ENCODE data around the gene SPATA33. TPM values are rescaled to one million over a fixed set of nuclear protein-coding genes. Genes with fewer than 3 reads are reported as not detected.
"Not testable (repeated sequence)": the region's sequence is repeated elsewhere in the genome, so short reads cannot be mapped to it uniquely, and the experiment has no call there.

The SPATA33 gene
- total RNA-seq, 2 donors from 2014 or later, result 7.1 to 9.1 TPM

DNA sequence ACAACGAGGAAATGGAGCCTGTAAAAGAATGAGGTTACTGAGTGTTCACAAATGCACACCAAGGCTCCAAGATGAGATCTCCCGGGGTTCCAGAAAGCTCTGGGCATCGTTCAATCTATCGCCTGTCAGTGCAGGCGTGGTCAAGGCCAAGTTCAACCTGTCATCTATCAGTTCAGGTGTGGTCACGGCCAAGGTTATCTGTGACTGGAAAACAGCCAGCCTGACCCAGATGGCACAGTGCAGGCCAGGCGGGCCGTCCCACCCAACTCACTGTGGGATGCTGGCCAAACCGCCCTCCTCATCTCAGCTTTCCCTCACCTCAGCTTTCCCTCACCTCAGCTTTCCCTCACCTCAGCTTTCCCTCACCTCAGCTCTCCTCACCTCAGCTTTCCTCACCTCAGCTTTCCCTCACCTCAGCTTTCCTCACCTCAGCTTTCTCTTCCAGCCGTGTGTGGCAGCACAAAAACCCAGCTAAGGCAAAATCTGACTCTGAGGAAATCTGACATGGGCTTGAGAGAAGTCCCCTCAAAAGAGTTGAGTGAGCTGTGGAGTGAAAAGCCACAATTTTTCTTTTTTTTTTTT, 2.5 kb upstream of the SPATA33 start:
- DNase-seq (no peak), ATAC-seq (peak; percentile 20)
- intact Hi-C loops (cut with DNase I, micrococcal nuclease), result no loop called here

DNA sequence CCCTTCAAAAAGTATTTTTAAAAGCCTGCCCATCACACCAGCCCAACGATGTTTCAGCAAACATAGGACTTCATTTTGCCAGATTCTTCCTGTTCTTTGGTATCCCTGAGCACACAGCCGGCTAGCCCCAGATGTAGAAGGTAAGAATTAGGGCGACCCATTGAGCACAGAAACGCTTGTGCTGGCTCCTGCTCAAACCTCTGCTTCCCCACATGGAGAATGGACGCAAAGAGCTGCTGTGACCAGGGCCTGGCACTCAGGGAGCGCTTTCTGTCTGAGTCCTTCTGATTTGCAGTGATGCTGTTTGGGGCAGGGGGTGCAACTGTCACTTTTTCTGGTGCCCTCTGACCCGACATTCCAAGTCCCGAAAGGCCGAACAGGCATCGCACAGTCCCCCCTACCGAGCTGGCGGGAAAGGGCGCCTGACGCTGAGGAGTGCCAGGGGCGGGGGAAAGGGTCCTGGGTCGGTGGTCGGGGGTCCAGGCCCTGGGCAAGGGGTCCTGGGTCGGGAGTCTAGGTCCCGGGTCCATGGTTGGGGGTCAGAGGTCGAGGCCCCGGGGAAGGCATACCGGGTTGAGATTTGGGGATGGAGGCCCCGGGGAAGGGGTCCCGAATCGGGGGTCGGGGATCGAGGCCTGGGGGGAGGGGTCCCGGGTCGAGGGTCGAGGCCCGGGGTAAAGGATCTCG, 1.1 kb upstream of the SPATA33 start:
- intact Hi-C loops (cut with DNase I, micrococcal nuclease), result no loop called here

DNA sequence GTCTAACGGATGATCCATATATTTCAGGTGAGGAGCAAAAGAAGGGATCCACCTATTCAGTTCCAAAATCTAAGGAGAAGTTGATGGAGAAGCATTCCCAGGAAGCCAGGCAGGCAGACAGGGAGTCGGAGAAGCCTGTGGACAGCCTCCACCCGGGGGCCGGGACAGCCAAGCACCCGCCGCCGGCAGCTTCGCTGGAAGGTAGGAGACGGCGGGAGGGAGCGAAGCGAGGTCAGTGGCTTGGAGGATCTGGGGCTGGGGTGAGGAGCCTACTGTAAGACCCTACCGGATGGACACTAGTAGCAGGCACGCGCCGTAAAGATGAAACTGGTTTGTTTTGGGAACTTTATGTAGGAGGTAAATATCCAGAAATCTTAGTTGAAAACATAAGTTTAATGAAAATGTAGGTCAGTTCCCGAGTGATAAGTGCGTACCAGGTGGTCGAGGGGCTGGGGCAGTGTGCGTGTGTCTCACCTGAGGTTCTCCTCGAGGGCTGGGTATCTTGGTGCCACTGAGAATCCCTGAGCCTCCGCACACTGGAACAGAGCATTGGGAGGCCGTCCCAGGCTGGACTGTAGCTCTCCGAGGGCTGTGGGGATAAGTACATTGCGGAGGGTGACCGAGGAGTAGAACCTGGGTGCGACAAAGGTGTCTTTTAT, 714 bp downstream of the SPATA33 start:
- DNase-seq (peak in 1 of 2 donors; percentile 42), ATAC-seq (peak; percentile 24)
- intact Hi-C loops (cut with DNase I, micrococcal nuclease), result no loop called here

More for the DNA sequence above, 1.1 kb upstream of the SPATA33 start:
- ATAC-seq (no peak), DNase-seq (no peak)

DNA sequence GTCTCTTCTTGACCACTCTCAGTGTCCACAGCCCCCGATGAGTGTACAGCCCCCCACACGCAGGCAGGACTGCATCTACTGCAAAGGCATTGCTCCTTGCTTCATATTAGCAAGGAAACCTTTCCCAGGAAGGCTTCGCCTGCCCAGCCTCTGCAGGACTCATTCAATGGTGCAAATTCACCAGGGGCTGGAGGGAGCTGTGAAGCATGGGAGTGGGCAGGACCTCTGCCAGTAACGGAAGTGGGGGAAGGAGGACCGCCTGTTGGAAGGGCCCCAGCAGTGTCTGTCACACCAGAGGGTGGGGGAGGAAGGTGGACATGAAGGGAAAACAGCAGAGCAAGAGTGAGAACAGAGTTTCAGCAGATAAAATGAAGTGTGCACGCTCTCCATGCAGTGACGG, 2.5 kb downstream of the SPATA33 start:
- ATAC-seq, result no peak
- intact Hi-C loops (cut with DNase I, micrococcal nuclease), result no loop called here
- no peak for DNase-seq

DNA sequence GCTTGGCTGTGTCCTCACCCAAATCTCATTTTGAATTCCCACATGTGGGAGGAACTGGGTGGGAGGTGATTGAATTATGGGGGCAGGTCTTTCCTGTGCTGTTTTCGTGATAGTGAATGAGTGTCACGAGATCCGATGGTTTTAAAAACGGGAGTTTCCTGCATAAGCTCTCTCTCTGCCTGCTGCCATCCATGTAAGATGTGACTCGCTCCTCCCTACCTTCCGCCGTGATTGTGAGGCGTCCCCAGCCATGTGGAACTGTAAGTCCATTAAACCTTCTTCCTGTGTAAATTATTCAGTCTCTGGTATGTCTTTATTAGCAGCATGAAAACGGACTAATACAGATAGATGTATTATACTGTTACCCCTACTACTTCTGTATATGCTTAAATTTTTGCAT, 3.6 kb downstream of the SPATA33 start:
- no peak for DNase-seq
- intact Hi-C loops (cut with DNase I, micrococcal nuclease), result no loop called here
- ATAC-seq, result no peak

DNA sequence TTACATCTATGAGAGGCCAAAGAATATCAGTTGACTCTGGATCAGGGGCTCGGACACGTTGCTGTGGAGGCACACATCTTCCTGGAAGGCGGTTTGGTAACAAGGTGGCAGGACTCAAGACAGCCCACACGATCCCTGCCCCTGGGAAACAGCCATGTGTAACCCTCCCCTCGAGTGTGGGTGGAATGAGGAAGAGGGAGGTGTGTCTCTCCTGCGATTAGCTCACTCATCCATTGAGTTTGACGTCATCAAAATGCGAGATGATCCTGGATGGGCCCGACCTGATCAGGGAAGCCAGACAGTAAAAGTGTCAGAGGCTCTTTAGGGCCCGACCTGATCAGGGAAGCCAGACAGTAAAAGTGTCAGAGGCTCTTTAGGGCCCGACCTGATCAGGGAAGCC, 6.6 kb downstream of the SPATA33 start:
- DNase-seq; intact Hi-C loops (cut with DNase I, micrococcal nuclease): not testable (repeated sequence)
- ATAC-seq, result peak; percentile 20

DNA sequence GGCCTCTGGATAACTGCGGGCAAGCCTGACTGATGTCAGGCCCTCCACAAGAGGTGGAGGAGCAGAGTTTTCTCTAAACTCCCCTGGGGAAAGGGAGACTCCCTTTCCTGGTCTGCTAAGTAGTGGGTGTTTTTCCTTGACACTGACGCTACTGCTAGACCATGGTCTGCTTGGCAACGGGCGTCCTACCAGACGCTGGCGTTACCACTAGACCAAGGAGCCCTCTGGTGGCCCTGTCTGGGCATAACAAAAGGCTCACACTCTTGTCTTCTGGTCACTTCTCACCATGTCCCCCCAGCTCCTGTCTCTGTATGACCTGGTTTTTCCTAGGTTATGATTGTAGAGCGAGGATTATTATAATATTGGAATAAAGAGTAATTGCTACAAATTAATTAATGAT, 9.4 kb downstream of the SPATA33 start:
- intact Hi-C loops (cut with DNase I, micrococcal nuclease); DNase-seq; ATAC-seq: not testable (repeated sequence)

DNA sequence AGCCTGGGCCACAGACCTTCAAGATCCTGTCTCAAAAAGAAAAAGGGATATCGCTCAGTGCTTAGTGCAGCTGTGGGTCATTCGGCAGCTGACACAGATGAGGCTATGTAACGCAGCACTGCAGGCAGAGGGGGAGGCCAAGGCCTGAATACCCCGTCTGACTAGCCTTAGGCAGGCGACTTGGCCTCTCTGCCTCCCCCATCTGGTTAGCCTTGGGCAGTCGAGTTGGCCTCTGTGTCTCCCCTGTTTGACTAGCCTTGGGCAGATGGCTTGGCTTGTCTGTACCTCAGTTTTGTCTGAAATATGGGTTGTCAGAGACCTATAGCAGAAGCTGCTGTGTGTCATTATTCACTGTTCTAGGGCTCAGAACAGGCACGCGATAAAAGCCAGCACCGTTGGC, 10.0 kb downstream of the SPATA33 start:
- ATAC-seq, result no peak
- intact Hi-C loops (cut with DNase I, micrococcal nuclease), result no loop called here

DNA sequence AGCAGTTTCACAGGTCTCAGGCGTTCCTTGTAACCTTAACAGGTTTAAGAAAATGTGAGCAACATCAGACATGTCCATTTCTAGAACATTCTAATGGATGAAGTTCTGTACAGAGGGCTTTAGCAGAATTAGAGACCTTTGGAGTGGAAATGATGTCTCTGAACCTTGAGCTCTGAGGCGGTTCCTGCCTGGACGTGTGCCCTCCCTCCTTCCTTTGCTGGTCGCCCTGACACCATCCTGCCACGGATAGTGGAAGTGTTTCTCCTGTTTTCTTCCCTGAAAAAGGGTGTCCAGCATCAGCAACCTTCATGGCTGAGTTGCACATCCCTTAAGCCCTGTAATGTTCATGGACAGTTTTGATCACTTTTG, 11.1 kb downstream of the SPATA33 start:
- ATAC-seq (peak; percentile 64), DNase-seq (no peak)
- intact Hi-C loops (cut with DNase I, micrococcal nuclease), result no loop called here

More for the DNA sequence above, 10.0 kb downstream of the SPATA33 start:
- no peak for DNase-seq

DNA sequence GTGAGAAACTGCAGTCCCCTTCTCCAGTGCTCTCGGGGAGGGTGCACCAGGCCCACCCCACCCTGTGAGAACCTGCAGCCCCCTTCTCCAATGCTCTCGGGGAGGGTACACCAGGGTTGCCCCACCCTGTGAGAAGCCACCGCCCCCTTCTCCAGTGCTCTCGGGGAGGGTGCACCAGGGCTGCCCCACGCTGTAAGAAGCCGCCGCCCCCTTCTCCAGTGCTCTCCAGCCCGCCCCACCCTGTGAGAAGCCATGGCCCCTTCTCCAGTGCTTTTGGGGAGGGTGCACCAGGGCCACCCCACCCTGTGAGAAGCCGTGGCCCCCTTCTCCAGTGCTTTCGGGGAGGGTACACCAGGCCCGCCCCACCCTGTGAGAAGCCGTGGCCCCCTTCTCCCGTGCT, 12.1 kb downstream of the SPATA33 start:
- ATAC-seq (no peak), DNase-seq (no peak)
- intact Hi-C loops (cut with DNase I, micrococcal nuclease), result no loop called here

DNA sequence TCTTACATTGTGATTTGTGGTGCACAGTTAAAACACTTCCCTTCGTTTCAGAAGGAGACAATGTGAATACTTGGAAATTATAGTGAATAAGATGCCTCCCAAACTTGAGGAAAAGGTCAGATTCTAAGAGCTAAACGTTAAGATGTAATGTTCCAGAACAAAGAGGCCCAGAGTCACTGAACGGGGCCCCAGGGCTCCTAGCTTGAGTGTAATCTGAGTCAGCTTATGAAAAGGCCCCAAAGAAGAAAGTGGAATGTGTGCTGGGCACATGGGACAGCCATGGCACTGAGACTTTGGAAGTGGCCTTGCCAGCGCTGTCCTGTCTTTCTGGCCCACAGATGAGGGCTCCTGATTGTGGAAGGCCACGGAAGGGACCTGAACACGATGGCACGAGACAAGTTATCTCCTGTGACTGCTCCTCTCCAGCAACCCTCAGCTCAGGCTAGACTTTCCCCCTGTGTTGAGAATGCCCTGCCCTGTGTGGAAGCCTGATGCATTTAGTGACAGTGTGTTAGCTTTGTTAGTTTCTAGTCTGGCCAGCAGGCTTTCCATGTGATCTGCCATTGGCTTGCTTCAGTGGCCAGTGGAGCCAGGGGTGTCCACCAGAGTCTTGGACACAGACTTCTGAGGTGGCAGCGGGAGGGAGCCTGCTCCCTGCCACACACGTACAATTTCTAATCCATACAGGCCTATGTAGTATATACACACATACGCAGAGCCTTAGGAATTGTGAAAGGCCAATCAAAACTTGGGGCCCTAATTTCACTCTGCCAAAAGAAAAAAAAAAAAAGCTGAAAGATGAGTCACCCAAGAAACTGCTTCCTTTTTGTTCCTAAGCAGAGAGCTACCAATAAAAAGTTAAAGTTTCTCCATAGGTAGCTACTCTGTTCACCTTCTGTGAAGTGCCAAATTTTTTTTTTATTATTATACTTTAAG, 13.1 kb downstream of the SPATA33 start:
- intact Hi-C loops (cut with DNase I, micrococcal nuclease), result no loop called here
- no peak for DNase-seq
- ATAC-seq, result no peak

DNA sequence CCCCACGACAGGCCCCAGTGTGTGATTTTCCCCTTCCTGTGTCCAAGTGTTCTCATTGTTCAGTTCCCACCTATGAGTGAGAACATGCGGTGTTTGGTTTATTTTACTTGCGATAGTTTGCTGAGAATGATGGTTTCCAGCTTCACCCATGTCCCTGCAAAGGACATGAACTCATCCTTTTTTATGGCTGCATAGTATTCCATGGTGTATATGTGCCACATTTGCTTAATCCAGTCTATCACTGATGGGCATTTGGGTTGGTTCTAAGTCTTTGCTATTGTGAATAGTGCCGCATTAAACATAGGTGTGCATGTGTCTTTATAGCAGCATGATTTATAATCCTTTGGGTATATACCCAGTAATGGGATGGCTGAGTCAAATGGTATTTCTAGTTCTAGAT, 13.9 kb downstream of the SPATA33 start:
- DNase-seq; ATAC-seq; intact Hi-C loops (cut with DNase I, micrococcal nuclease): not testable (repeated sequence)

DNA sequence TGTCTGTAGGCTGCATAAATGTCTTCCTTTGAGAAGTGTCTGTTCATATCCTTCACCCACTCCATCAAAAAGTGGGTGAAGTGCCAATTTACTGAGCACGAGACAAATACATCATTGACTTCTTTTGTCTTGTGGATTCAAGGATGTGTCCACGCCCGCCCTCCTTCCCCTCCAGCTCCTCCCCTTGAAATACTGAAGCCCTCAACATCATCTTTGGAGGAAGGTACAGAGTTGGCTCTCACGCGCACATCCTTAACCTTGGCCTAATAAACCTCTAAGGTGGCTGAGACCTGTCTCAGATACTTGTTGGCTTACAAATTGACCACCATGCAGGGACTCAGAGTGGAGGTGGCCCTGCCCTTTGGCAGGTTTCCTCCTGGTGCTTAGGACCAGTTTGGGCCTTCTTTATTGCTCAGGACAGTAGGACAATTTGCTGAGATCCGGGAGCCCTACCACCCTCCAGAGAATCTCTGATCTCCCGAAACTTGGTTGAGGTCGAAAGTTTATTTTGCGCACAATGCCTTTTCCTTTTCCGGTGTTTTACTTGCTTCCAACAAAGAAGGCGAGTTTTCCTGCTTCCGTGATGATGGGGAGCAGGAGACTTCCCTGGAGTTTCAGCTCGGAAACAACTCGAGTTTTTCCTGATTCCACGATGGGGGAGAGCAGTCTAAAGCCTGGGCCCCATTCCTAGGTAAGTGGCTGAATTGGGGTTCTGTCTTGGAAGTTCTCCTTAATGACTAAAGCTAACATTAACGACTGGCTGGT, 14.7 kb downstream of the SPATA33 start:
- DNase-seq (no peak), ATAC-seq (no peak)
- intact Hi-C loops (cut with DNase I, micrococcal nuclease), result no loop called here

DNA sequence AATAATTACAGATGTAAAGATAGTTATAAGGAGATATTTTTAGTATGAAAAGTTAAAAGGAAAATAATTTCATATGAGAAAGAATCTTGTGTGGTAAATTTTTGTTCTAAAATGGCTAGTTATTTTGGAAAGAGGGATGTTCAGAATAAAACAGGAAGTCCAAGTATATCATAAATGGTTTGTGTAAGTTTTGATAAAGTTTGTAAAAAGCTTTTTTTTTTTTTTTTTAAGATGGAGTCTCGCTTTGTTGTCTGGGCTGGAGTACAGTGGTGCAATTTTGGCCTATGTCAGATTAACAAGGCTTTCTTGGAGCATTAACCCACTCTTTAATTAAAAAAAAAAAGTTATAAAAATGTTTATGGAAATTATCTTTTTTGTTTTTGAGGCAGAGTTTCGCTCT, 20.6 kb downstream of the SPATA33 start:
- ATAC-seq (no peak), DNase-seq (no peak)
- intact Hi-C loops (cut with DNase I, micrococcal nuclease), result no loop called here

DNA sequence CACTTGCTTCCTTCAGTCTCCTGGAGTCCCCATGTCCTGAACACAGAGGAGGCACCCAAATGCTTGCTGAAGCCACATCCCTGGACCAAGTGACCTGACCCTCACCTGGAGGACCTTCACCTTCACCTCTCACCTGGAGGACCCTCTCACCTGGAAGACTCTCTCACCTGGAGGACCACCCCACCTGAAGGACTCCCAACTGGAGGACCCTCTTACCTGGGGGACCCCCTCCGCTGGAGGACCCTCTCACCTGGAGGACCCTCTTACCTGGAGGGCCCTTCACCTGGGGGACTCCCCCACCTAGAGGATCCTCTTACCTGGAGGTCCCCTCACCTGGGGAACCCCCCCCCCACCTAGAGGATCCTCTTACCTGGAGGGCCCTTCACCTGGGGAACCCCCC, 28.3 kb downstream of the SPATA33 start:
- DNase-seq, result no peak
- no peak for ATAC-seq
- intact Hi-C loops (cut with DNase I, micrococcal nuclease), result no loop called here

DNA sequence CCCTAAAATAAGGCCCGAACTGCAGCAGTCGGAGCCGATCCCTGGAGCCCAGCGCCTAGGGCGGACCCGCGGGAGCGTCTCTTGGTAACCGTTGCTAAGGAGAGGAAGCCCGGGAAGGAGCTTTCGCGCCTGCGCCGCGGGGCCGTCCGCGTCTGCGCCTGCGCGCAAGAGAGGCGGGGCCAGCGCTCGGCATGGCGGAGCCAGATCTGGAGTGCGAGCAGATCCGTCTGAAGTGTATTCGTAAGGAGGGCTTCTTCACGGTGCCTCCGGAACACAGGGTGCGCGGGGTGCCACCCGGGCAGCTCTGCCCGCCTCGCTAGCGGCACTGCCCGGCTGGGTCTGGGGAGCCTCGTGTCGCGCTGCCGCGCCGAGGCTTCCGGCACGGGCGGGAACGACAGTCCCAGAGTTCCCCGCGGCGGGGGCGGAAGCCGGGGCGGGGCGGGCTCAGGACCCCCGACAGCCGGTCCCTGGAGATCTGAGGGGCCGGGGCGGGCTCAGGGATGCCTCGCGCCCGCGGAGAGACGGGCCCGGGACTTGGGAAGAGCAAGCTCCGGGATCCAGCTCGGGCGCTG, 29.0 kb downstream of the SPATA33 start, which contains the start of gene CDK10:
Gene CDK10, plus strand, starts transcription at position 170 of the 572 bp plus-strand sequence. Its CDS starts 22 bp downstream, at position 192.
- ATAC-seq, result peak; percentile 79
- intact Hi-C loops (cut with DNase I, micrococcal nuclease), result no loop called here
- peak; percentile 88 to 91 for DNase-seq

DNA sequence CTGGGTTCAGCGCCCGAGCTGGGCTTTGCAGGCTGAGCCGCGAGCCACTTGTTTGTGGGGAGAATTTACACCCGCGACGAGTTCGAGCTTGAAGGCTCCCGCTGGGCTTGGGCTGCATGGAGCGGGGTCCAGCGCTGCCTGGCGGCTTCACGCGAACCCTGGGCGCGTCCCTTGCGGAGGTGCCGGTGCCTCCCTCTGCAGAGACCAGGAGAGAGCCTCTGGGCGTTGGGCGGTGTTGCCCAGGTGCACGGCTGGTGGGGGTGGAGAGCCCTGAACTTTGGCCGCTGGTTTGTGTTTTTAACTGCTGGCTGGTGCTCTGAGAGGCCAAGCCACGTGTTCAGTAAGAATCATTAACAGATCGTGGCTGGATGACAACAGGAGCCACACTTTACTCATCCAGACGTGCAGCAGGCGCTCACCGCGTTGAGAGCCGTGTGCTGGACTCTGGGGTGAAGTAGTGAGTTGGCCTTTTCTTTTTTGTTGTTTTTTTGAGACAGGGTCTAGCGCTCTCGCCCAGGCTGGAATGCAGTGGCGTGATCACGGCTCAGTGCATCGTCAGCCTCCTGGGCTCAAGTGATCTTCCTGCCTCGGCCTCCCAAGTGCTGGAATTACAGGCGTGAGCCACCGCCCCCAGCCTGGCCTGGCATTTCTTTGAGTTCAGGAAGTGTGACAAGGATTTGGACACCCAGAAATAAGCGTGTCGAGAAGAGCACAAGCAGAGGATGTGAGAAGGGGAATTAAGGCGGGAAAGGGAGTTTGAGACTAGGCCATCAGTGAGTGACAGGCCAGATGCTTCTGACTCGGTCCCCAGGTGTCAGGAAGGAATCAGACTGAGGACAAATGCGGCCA, 29.7 kb downstream of the SPATA33 start:
- DNase-seq (peak; percentile 87 to 89), ATAC-seq (peak; percentile 91)
- intact Hi-C loops (cut with DNase I, micrococcal nuclease), result no loop called here
